ENCODE data around the gene MAD2L2.

DNA sequence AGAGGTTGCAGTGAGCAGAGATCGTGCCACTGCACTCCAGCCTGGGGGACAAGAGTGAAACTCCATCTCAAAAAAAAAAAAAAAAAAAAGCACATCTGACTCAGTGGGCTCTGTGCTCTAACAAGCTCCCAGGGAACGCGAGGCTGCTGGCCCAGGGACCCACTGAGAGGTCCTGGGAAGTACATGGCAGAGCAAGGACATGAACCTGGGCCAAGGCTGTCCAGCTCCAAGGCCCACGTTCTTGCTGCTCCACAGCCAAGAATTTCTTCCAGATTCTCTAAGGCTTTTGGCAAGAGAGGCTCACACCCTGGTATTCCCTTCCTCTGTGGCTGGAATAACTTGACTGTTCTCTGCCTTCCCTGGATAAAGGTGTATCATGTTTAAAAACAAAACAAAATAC lies 39.6 kb upstream of the MAD2L2 start:
- TF ChIP-seq POLR2A (IDR thresholded peaks at IDR 0.05) (no peak), CTCF (IDR thresholded peaks at IDR 0.05) (no peak)

Measured in right lobe of liver (tissue), 4 donors.